ENCODE results near the gene DUSP1.

Gene DUSP1

GRCh38 chr5:172736508-172737135 is 34.4 kb downstream of the DUSP1 start:
- Histone ChIP-seq H3K9ac (no peak overlapping the region), H3K4me1 (peaks cover 42% of the 10 kb centered on the region), H3K27ac (no peak overlapping the region), H3K4me3 (no peak overlapping the region), H3K9me3 (no peaks in the 10 kb centered on the region), H3K36me3 (no peaks in the 10 kb centered on the region), H4K20me1 (no peaks in the 10 kb centered on the region), H3K4me2 (no peak overlapping the region), H3K27me3 (no peaks in the 10 kb centered on the region)
- TF ChIP-seq Cebpa-rat (IDR thresholded peaks at IDR 0.05) = no peak

GRCh38 chr5:172735141-172735831 is 35.7 kb downstream of the DUSP1 start:
- Histone ChIP-seq H3K36me3 (no peaks in the 10 kb centered on the region), H3K9me3 (no peaks in the 10 kb centered on the region), H3K27ac (no peak overlapping the region), H3K4me2 (no peak overlapping the region), H3K27me3 (no peaks in the 10 kb centered on the region), H3K4me1 (peaks cover 30% of the 10 kb centered on the region), H3K9ac (no peak overlapping the region), H3K4me3 (no peak overlapping the region), H4K20me1 (no peaks in the 10 kb centered on the region)
- TF ChIP-seq Cebpa-rat (IDR thresholded peaks at IDR 0.05) = no peak

GRCh38 chr5:172733974-172734346 is 37.0 kb downstream of the DUSP1 start:
- no peaks in the 10 kb centered on the region for H3K9me3 ChIP-seq
- H3K27me3 ChIP-seq = no peaks in the 10 kb centered on the region
- no peaks in the 10 kb centered on the region for H4K20me1 ChIP-seq
- TF ChIP-seq Cebpa-rat (IDR thresholded peaks at IDR 0.05) = no peak
- H3K9ac ChIP-seq = no peak overlapping the region
- peak overlapping the region; percentile 87 for H3K4me2 ChIP-seq
- no peak overlapping the region for H3K4me3 ChIP-seq
- H3K36me3 ChIP-seq = no peaks in the 10 kb centered on the region
- H3K27ac ChIP-seq = peak overlapping the region; percentile 55; the same call in 1 of the 2 replicates
- H3K4me1 ChIP-seq = peaks cover 29% of the 10 kb centered on the region

GRCh38 chr5:172733131-172733973 is 37.6 kb downstream of the DUSP1 start:
- Histone ChIP-seq H3K4me1 (peaks cover 29% of the 10 kb centered on the region), H3K27me3 (no peaks in the 10 kb centered on the region), H3K9ac (peak overlapping the region; percentile 45), H3K36me3 (no peaks in the 10 kb centered on the region), H4K20me1 (no peaks in the 10 kb centered on the region), H3K9me3 (no peaks in the 10 kb centered on the region), H3K4me2 (peak overlapping the region; percentile 87), H3K4me3 (no peak overlapping the region), H3K27ac (peak overlapping the region; percentile 55; the same call in 1 of the 2 replicates)
- TF ChIP-seq Cebpa-rat (IDR thresholded peaks at IDR 0.05) = no peak

- Histone ChIP-seq H3K27ac (peak overlapping the region; percentile 55; the same call in 1 of the 2 replicates), H3K36me3 (no peaks in the 10 kb centered on the region), H3K4me1 (peaks cover 29% of the 10 kb centered on the region), H3K9me3 (no peaks in the 10 kb centered on the region), H4K20me1 (no peaks in the 10 kb centered on the region), H3K4me2 (peak overlapping the region; percentile 87), H3K9ac (peak overlapping the region; percentile 45), H3K27me3 (no peaks in the 10 kb centered on the region), H3K4me3 (no peak overlapping the region)
- TF ChIP-seq Cebpa-rat (IDR thresholded peaks at IDR 0.05) = no peak
Measured at GRCh38 chr5:172732201-172732865, 38.7 kb downstream of the DUSP1 start.

- no peaks in the 10 kb centered on the region for H3K36me3 ChIP-seq
- no peaks in the 10 kb centered on the region for H4K20me1 ChIP-seq
- H3K4me1 ChIP-seq = peaks cover 29% of the 10 kb centered on the region
- no peak overlapping the region for H3K4me2 ChIP-seq
- H3K27me3 ChIP-seq = no peaks in the 10 kb centered on the region
- no peak overlapping the region for H3K4me3 ChIP-seq
- H3K9ac ChIP-seq = no peak overlapping the region
- TF ChIP-seq Cebpa-rat (IDR thresholded peaks at IDR 0.05) = no peak
- no peak overlapping the region for H3K27ac ChIP-seq
- no peaks in the 10 kb centered on the region for H3K9me3 ChIP-seq
Measured at GRCh38 chr5:172731680-172732074, 39.3 kb downstream of the DUSP1 start.

GRCh38 chr5:172730981-172731679 is 39.9 kb downstream of the DUSP1 start:
- peaks cover 29% of the 10 kb centered on the region for H3K4me1 ChIP-seq
- H3K9ac ChIP-seq = no peak overlapping the region
- no peak for TF ChIP-seq Cebpa-rat (IDR thresholded peaks at IDR 0.05)
- no peak overlapping the region for H3K4me2 ChIP-seq
- no peaks in the 10 kb centered on the region for H3K27me3 ChIP-seq
- no peaks in the 10 kb centered on the region for H3K36me3 ChIP-seq
- H4K20me1 ChIP-seq = no peaks in the 10 kb centered on the region
- H3K9me3 ChIP-seq = no peaks in the 10 kb centered on the region
- no peak overlapping the region for H3K27ac ChIP-seq
- no peak overlapping the region for H3K4me3 ChIP-seq

- Histone ChIP-seq H3K4me3 (no peak overlapping the region), H3K27me3 (no peaks in the 10 kb centered on the region), H3K36me3 (no peaks in the 10 kb centered on the region), H4K20me1 (no peaks in the 10 kb centered on the region), H3K27ac (no peak overlapping the region), H3K4me1 (peaks cover 24% of the 10 kb centered on the region), H3K9ac (no peak overlapping the region), H3K4me2 (no peak overlapping the region), H3K9me3 (no peaks in the 10 kb centered on the region)
- TF ChIP-seq Cebpa-rat (IDR thresholded peaks at IDR 0.05) = no peak
Measured at GRCh38 chr5:172730222-172730621, 40.8 kb downstream of the DUSP1 start.

- H4K20me1 ChIP-seq = no peaks in the 10 kb centered on the region
- H3K4me3 ChIP-seq = no peak overlapping the region
- no peaks in the 10 kb centered on the region for H3K36me3 ChIP-seq
- no peak overlapping the region for H3K4me2 ChIP-seq
- H3K27me3 ChIP-seq = no peaks in the 10 kb centered on the region
- TF ChIP-seq Cebpa-rat (IDR thresholded peaks at IDR 0.05) = no peak
- H3K9me3 ChIP-seq = no peaks in the 10 kb centered on the region
- peaks cover 24% of the 10 kb centered on the region for H3K4me1 ChIP-seq
- H3K27ac ChIP-seq = no peak overlapping the region
- H3K9ac ChIP-seq = no peak overlapping the region
Measured at GRCh38 chr5:172729588-172729987, 41.4 kb downstream of the DUSP1 start.

Data from BLaER1 (cell line).